GM12878 (cell line): ENCODE results near the gene VWA3A. TPM values are rescaled to one million over a fixed set of nuclear protein-coding genes. Genes with fewer than 3 reads are reported as not detected.

Source experiments
- ATAC-seq: fragments of 200-7000 bp; cut with Tn5 transposase; 3 replicates; pipeline ENCODE4 v1.9.1; 2020; ENCODE audit warnings: mild to moderate bottlenecking, moderate library complexity
- BruUV-seq: library from RNA; stranded (reverse); fragments of 400-500 nt; replicated peaks from 2 replicates; lab custom pipeline; 2021; lab: Mats Ljungman, UMichigan
- CTCF ChIA-PET: fragments of 300-600 bp; sonication (Branson Sonifier 250); formaldehyde crosslinking; extraction: SDS; loops from one replicate; lab custom pipeline; 2021; ENCODE audit warnings: inconsistent platforms; lab: Yijun Ruan, JAX
- POLR2A ChIA-PET: fragments of 350-600 bp; formaldehyde crosslinking; extraction: SDS; loops from one replicate; lab custom pipeline; 2021; ENCODE audit warnings: inconsistent platforms; lab: Charles Lee
- RAD21 ChIA-PET: fragments of 300-600 bp; sonication (Branson Sonifier 250); formaldehyde crosslinking; loops from one replicate; lab custom pipeline; 2023; ENCODE audit warnings: antibody characterized with exemption; ENCODE audit not compliant: unreplicated experiment; lab: Charles Lee
- SMC1A ChIA-PET: fragments of 300-600 bp; sonication (Branson Sonifier 250); formaldehyde crosslinking; loops from one replicate; lab custom pipeline; 2023; ENCODE audit not compliant: unreplicated experiment, uncharacterized antibody; lab: Charles Lee
- DNase-seq: peaks from one replicate; pipeline ENCODE4 v3.0.0-alpha.2; 2011; ENCODE audit warnings: low read depth, low spot score
- FAIRE-seq: peaks from 3 replicates; lab custom pipeline; 2011; peaks lifted over from hg19 to GRCh38; lab: Jason Lieb, UNC
- H2AFZ ChIP-seq: 2 replicates; pipeline ENCODE4 v1.6.0; 2011; ENCODE audit warnings: low read depth, low read length, control low read depth; ENCODE audit not compliant: control insufficient read depth
- H3K27ac ChIP-seq: 2 replicates; pipeline ENCODE4 v1.5.1; 2011; ENCODE audit warnings: control low read depth; ENCODE audit not compliant: control insufficient read depth, insufficient read depth
- H3K27me3 ChIP-seq, 2 experiments: replicated peaks in 1 of 2; 2 replicates each; pipeline versions ENCODE4 v1.6.0 to v1.6.1; 2011; ENCODE audit warnings: low read length in 1 of 2; ENCODE audit not compliant: control insufficient read depth in 2 of 2, insufficient read depth in 2 of 2
- H3K36me3 ChIP-seq, 2 experiments: 2 replicates each; pipeline ENCODE4 v1.5.1; 2011; ENCODE audit warnings: low read length in 1 of 2; ENCODE audit not compliant: control insufficient read depth in 2 of 2, insufficient read depth in 2 of 2
- H3K4me1 ChIP-seq: 2 replicates; pipeline ENCODE4 v1.6.1; 2011; ENCODE audit warnings: mild to moderate bottlenecking, low read length, moderate library complexity, mixed read lengths; ENCODE audit not compliant: control insufficient read depth, insufficient read depth
- H3K4me2 ChIP-seq: 2 replicates; pipeline ENCODE4 v1.6.0; 2011; ENCODE audit warnings: control low read depth; ENCODE audit not compliant: control insufficient read depth, insufficient read depth
- H3K4me3 ChIP-seq: fragments of 200-600 bp; sonication (generic); 2 replicates; pipeline ENCODE4 v1.5.1; 2016
- H3K79me2 ChIP-seq: 2 replicates; pipeline ENCODE4 v1.6.0; 2011; ENCODE audit warnings: low read length; ENCODE audit not compliant: control insufficient read depth, insufficient read depth
- H3K9ac ChIP-seq: 2 replicates; pipeline ENCODE4 v1.8.0; 2011; ENCODE audit warnings: low read length, control low read depth, mixed read lengths; ENCODE audit not compliant: control insufficient read depth, insufficient read depth
- H3K9me3 ChIP-seq: replicated peaks from 3 replicates; pipeline ENCODE4 v1.5.1; 2011; ENCODE audit warnings: mild to moderate bottlenecking, low read length; ENCODE audit not compliant: control insufficient read depth, insufficient read depth
- H4K20me1 ChIP-seq: 2 replicates; pipeline ENCODE4 v1.6.0; 2011; ENCODE audit not compliant: control insufficient read depth, insufficient read depth
- CREB1 ChIP-seq: IDR thresholded peaks from 2 replicates; pipeline ENCODE4 v1.6.1; 2012; ENCODE audit warnings: low read depth, mild to moderate bottlenecking, inconsistent platforms
- CREM ChIP-seq: IDR thresholded peaks from 2 replicates; pipeline ENCODE4 v1.6.1; 2014; ENCODE audit warnings: antibody characterized with exemption, low read depth
- EED ChIP-seq: sonication (generic); IDR thresholded peaks from 2 replicates; pipeline ENCODE4 v1.6.1; 2016; ENCODE audit warnings: antibody characterized with exemption, low read depth
- EGR1 ChIP-seq, 2 experiments: IDR thresholded peaks; 1 replicate in 1 of 2; 2 replicates in 1 of 2; pipeline ENCODE4 v1.6.1; 2011 to 2012; ENCODE audit warnings: low read depth in 2 of 2, low read length in 2 of 2, borderline replicate concordance in 1 of 2, mild to moderate bottlenecking in 1 of 2, moderate library complexity in 1 of 2
- MXI1 ChIP-seq: fragments of 150-350 bp; IDR thresholded peaks from 2 replicates; pipeline ENCODE4 v1.6.1; 2011; ENCODE audit warnings: low read depth, mild to moderate bottlenecking, inconsistent platforms, low read length, improper control_type of control experiment
- NR2C1 ChIP-seq: fragments of 450-650 bp; IDR thresholded peaks from 2 replicates; pipeline ENCODE4 v1.6.1; 2017; ENCODE audit warnings: antibody characterized with exemption, mild to moderate bottlenecking, moderate library complexity
- SIN3A ChIP-seq: IDR thresholded peaks from 2 replicates; pipeline ENCODE4 v1.6.1; 2012; ENCODE audit warnings: low read depth, low read length, improper control_type of control experiment
- YY1 ChIP-seq: IDR thresholded peaks from 2 replicates; pipeline ENCODE4 v1.6.1; 2011; ENCODE audit warnings: low read depth, mild to moderate bottlenecking, low read length
- WGBS: methylation state at CpG from one replicate; pipeline ENCODE4 v1.1.6; 2016; ENCODE audit warnings: low lambda C conversion rate; ENCODE audit not compliant: insufficient replicate concordance, insufficient coverage; ENCODE audit errors: missing lambda C conversion rate; 5-methylcytosine and 5-hydroxymethylcytosine counted together
- in situ Hi-C: fragments of 300-500 bp; cut with MboI; formaldehyde crosslinking; loops from 9 replicates; pipeline ENCODE4 v1.14.3; 2018; ENCODE audit warnings: mixed read lengths
- intact Hi-C: fragments of 100-400 bp; cut with micrococcal nuclease; formaldehyde crosslinking; loops from one replicate; pipeline ENCODE4 v1.14.2; 2022; ENCODE audit not compliant: unreplicated experiment
- polyA plus RNA-seq, 11 experiments: library from polyadenylated mRNA; depleted of rRNA in 4 of 11; unstranded in 6 of 11; stranded (reverse) in 5 of 11; fragments of >200 nt; fragmentation: Nextera tagmentation in 4 of 11; fragmentation: Illumina TruSeq in 1 of 11; extraction: Ambion mirVana in 4 of 11; extraction: Trizol in 1 of 11; gene quantifications; 1 replicate in 1 of 11; 2 replicates in 10 of 11; pipeline versions ENCODE4 v1.2.1 to v1.2.3, GENCODE V29; 2011 to 2016; ENCODE audit warnings: inconsistent platforms in 2 of 11, missing spikeins in 2 of 11, low read depth in 1 of 11
- total RNA-seq, 4 experiments: library from RNA; depleted of rRNA in 3 of 4; stranded (reverse); fragments of >200 nt in 3 of 4; fragmentation: Illumina TruSeq in 1 of 4; extraction: Trizol in 1 of 4; gene quantifications; 2 replicates each; pipeline versions ENCODE4 v1.2.1 to v1.2.3, GENCODE V29; 2013 to 2021
- TF ChIP-seq, protein P1 (sequence below): fragments of 150-350 bp; IDR thresholded peaks from 2 replicates; pipeline ENCODE4 v1.6.1; 2014; ENCODE audit warnings: mild to moderate bottlenecking, low read depth, low read length
- TF ChIP-seq, protein P2 (sequence below): fragments of 450-650 bp; conservative IDR thresholded peaks from 2 replicates; pipeline ENCODE4 v1.6.1; 2017; ENCODE audit warnings: mild to moderate bottlenecking, moderate library complexity
- TF ChIP-seq, protein P3 (sequence below): IDR thresholded peaks from 2 replicates; pipeline ENCODE4 v1.6.1; 2012; ENCODE audit warnings: low read depth, low read length, improper control_type of control experiment
- TF ChIP-seq, protein P4 (sequence below): fragments of 450-650 bp; IDR thresholded peaks from 2 replicates; pipeline ENCODE4 v1.6.1; 2017; ENCODE audit warnings: borderline replicate concordance
- TF ChIP-seq, protein P5 (sequence below): IDR thresholded peaks from 2 replicates; pipeline ENCODE4 v1.6.1; 2011; ENCODE audit warnings: borderline replicate concordance, low read depth, mild to moderate bottlenecking, moderate library complexity, mixed read lengths, low read length; ENCODE audit not compliant: insufficient read depth; ENCODE audit errors: extremely low read length

The VWA3A gene
- total and polyA plus RNA-seq, 10 of the 15 experiments (the other 5 are each of a cell fraction or from before 2014, with no cell fraction given) = 0.01 TPM; not detected in 9

DNA sequence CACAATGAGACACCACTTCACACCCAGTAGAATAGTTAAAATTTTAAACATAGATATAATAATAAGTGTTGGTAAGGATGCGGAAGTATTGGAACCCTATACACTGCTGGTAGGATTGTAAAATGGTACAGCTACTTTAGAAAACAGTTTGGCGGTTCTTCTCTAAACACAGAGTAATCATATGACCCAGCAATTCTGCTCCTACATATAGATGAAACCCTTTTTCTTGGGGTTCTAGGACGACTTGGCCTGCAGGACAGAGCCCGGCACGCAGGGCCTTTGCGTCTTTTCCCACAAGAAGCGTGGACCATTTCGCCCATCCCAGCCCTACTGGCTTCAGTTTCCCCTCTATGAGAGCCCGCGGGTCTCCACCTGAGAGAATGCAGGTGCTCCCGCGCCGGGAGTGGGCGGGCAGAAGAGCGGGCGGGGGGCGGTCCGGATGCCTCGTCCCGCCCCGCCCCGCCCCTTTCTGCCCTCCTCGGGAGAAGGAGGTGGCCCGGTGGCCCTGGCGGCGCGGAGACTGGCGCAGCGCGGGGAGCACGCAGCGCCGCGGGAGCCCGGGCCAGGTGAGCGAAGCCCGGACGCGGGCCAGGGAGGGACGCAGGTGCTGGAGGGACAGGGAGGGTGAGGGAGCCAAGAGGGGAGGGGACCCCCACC lies 69.8 kb downstream of the VWA3A start, which contains the start of gene SDR42E2:
SDR42E2 (plus strand) TSS at position 508 of the 657 bp plus-strand sequence. CDS start 3,077 bp downstream, outside the sequence.
- Histone ChIP-seq H3K27me3 (peaks cover 0 to 3% of the 10 kb centered on the region in 2 experiments; a peak in 3 of 4 replicates), H3K79me2 (no peaks in the 10 kb centered on the region), H3K4me3 (no peak within 1 kb of the TSS), H2AFZ (no peak within 1 kb of the TSS), H3K36me3 (no peaks in the 10 kb centered on the region)
- intact Hi-C loops = no loop called here
- 29% methylated on average over 23 of the region's 40 CpGs for WGBS
- ChIA-PET RAD21 (no interaction called here), CTCF (no interaction called here)
- no peak for FAIRE-seq
- TF ChIP-seq EED = no peak
- TF ChIP-seq, protein P1, sequence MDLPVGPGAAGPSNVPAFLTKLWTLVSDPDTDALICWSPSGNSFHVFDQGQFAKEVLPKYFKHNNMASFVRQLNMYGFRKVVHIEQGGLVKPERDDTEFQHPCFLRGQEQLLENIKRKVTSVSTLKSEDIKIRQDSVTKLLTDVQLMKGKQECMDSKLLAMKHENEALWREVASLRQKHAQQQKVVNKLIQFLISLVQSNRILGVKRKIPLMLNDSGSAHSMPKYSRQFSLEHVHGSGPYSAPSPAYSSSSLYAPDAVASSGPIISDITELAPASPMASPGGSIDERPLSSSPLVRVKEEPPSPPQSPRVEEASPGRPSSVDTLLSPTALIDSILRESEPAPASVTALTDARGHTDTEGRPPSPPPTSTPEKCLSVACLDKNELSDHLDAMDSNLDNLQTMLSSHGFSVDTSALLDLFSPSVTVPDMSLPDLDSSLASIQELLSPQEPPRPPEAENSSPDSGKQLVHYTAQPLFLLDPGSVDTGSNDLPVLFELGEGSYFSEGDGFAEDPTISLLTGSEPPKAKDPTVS = no peak
- TF ChIP-seq MXI1 = no peak
- TF ChIP-seq, protein P2, sequence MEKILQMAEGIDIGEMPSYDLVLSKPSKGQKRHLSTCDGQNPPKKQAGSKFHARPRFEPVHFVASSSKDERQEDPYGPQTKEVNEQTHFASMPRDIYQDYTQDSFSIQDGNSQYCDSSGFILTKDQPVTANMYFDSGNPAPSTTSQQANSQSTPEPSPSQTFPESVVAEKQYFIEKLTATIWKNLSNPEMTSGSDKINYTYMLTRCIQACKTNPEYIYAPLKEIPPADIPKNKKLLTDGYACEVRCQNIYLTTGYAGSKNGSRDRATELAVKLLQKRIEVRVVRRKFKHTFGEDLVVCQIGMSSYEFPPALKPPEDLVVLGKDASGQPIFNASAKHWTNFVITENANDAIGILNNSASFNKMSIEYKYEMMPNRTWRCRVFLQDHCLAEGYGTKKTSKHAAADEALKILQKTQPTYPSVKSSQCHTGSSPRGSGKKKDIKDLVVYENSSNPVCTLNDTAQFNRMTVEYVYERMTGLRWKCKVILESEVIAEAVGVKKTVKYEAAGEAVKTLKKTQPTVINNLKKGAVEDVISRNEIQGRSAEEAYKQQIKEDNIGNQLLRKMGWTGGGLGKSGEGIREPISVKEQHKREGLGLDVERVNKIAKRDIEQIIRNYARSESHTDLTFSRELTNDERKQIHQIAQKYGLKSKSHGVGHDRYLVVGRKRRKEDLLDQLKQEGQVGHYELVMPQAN = no peak
- TF ChIP-seq EGR1 (IDR thresholded peaks at IDR 0.05; ENCODE audit: borderline replicate concordance in 1 of 2, low read depth in 2 of 2, low read length in 2 of 2) = no peak
- TF ChIP-seq SIN3A = no peak
- TF ChIP-seq CREM = no peak
- no peak for TF ChIP-seq YY1
- TF ChIP-seq, protein P3, sequence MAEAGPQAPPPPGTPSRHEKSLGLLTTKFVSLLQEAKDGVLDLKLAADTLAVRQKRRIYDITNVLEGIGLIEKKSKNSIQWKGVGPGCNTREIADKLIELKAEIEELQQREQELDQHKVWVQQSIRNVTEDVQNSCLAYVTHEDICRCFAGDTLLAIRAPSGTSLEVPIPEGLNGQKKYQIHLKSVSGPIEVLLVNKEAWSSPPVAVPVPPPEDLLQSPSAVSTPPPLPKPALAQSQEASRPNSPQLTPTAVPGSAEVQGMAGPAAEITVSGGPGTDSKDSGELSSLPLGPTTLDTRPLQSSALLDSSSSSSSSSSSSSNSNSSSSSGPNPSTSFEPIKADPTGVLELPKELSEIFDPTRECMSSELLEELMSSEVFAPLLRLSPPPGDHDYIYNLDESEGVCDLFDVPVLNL = no peak
- TF ChIP-seq, protein P4, sequence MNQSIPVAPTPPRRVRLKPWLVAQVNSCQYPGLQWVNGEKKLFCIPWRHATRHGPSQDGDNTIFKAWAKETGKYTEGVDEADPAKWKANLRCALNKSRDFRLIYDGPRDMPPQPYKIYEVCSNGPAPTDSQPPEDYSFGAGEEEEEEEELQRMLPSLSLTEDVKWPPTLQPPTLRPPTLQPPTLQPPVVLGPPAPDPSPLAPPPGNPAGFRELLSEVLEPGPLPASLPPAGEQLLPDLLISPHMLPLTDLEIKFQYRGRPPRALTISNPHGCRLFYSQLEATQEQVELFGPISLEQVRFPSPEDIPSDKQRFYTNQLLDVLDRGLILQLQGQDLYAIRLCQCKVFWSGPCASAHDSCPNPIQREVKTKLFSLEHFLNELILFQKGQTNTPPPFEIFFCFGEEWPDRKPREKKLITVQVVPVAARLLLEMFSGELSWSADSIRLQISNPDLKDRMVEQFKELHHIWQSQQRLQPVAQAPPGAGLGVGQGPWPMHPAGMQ = no peak
- TF ChIP-seq NR2C1 = no peak
- TF ChIP-seq, protein P5, sequence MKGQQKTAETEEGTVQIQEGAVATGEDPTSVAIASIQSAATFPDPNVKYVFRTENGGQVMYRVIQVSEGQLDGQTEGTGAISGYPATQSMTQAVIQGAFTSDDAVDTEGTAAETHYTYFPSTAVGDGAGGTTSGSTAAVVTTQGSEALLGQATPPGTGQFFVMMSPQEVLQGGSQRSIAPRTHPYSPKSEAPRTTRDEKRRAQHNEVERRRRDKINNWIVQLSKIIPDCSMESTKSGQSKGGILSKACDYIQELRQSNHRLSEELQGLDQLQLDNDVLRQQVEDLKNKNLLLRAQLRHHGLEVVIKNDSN = no peak
- TF ChIP-seq CREB1 = no peak
- TF ChIP-seq, all 136 proteins: peak for 0
- no TSS peak for BruUV-seq
- Histone ChIP-seq H3K4me2 (no peak within 1 kb of the TSS), H3K9me3 (no peaks in the 10 kb centered on the region), H3K4me1 (no peaks in the 10 kb centered on the region), H3K27ac (no peak within 1 kb of the TSS), H4K20me1 (no peaks in the 10 kb centered on the region; the same call in 1 of the 2 replicates), H3K9ac (no peak within 1 kb of the TSS)
- DNase-seq (no peak), ATAC-seq (0 out of 3 replicates have a peak, but pooled peaks have one; percentile 17)
- in situ Hi-C loops = no loop called here
- ChIA-PET SMC1A (no interaction called here), POLR2A (no interaction called here)
